OCI-LY1 (cell line): ENCODE data around the gene UBE2N.
"Not testable (repeated sequence)": the region's sequence is repeated elsewhere in the genome, so short reads cannot be mapped to it uniquely, and the experiment has no call there.

Source experiments
- H2AFZ ChIP-seq: fragments of 200-600 bp; sonication (generic), shearing (Covaris generic); 2 replicates; pipeline ENCODE4 v1.6.0; 2014; ENCODE audit warnings: antibody characterized with exemption, mild to moderate bottlenecking, low read length
- H3F3A ChIP-seq: fragments of 200-600 bp; sonication (generic), shearing (Covaris generic); 2 replicates; pipeline ENCODE4 v1.6.0; 2014; ENCODE audit warnings: mild to moderate bottlenecking, antibody characterized with exemption, low read length, moderate library complexity; ENCODE audit not compliant: insufficient read depth
- H3K27ac ChIP-seq: fragments of 200-600 bp; sonication (generic); 2 replicates; pipeline ENCODE4 v1.5.1; 2014; ENCODE audit warnings: low read length, mixed run types, mild to moderate bottlenecking, low read depth; ENCODE audit not compliant: poor library complexity, severe bottlenecking
- H3K27me3 ChIP-seq: fragments of 200-600 bp; sonication (generic); 2 replicates; pipeline ENCODE4 v1.6.0; 2014; ENCODE audit warnings: antibody characterized with exemption, mild to moderate bottlenecking, low read length, moderate library complexity; ENCODE audit not compliant: insufficient read depth
- H3K36me3 ChIP-seq: fragments of 200-600 bp; sonication (generic); 2 replicates; pipeline ENCODE4 v1.6.1; 2014; ENCODE audit warnings: mild to moderate bottlenecking, antibody characterized with exemption, low read length, moderate library complexity, mixed read lengths; ENCODE audit not compliant: insufficient read depth
- H3K4me1 ChIP-seq: fragments of 200-600 bp; sonication (generic); 2 replicates; pipeline ENCODE4 v1.5.1; 2014; ENCODE audit warnings: mild to moderate bottlenecking, low read length, moderate library complexity; ENCODE audit not compliant: insufficient read depth, severe bottlenecking
- H3K4me2 ChIP-seq: fragments of 200-600 bp; sonication (generic), shearing (Covaris generic); 2 replicates; pipeline ENCODE4 v1.6.1; 2014; ENCODE audit warnings: low read length
- H3K4me3 ChIP-seq: fragments of 200-600 bp; sonication (generic); 2 replicates; pipeline ENCODE4 v1.5.1; 2014; ENCODE audit warnings: low read length, low read depth, mild to moderate bottlenecking, mixed read lengths; ENCODE audit not compliant: poor library complexity, severe bottlenecking
- H3K79me2 ChIP-seq: fragments of 200-600 bp; shearing (Covaris generic); 2 replicates; pipeline ENCODE4 v1.6.1; 2016; ENCODE audit warnings: mixed run types, low read length, mixed read lengths; ENCODE audit not compliant: insufficient read depth
- H3K9ac ChIP-seq: fragments of 200-600 bp; sonication (generic), shearing (Covaris generic); 2 replicates; pipeline ENCODE4 v1.6.1; 2014; ENCODE audit warnings: mild to moderate bottlenecking, low read length, mixed read lengths
- H3K9me2 ChIP-seq: fragments of 200-600 bp; sonication (generic), shearing (Covaris generic); 2 replicates; pipeline ENCODE4 v1.6.1; 2014; ENCODE audit warnings: low read depth, mild to moderate bottlenecking, low read length, mixed read lengths
- H3K9me3 ChIP-seq: fragments of 200-600 bp; shearing (Covaris generic); 2 replicates; pipeline ENCODE4 v1.6.1; 2014; ENCODE audit warnings: low read length, mixed read lengths
- H4K20me1 ChIP-seq: fragments of 200-600 bp; sonication (generic), shearing (Covaris generic); 2 replicates; pipeline ENCODE4 v1.6.0; 2016; ENCODE audit warnings: mild to moderate bottlenecking, low read length; ENCODE audit not compliant: insufficient read depth
- CTCF ChIP-seq: fragments of 200-600 bp; sonication (generic), shearing (Covaris generic); IDR thresholded peaks from 2 replicates; pipeline ENCODE4 v1.5.1; 2017; ENCODE audit warnings: mild to moderate bottlenecking, antibody characterized with exemption, low read length, moderate library complexity, mixed read lengths
- EZH2 ChIP-seq: fragments of 200-600 bp; sonication (generic), shearing (Covaris generic); IDR thresholded peaks from 2 replicates; pipeline ENCODE4 v1.8.0; 2017; ENCODE audit warnings: borderline replicate concordance, mixed run types, mild to moderate bottlenecking, antibody characterized with exemption, low read length, moderate library complexity, mixed read lengths

The UBE2N gene

DNA sequence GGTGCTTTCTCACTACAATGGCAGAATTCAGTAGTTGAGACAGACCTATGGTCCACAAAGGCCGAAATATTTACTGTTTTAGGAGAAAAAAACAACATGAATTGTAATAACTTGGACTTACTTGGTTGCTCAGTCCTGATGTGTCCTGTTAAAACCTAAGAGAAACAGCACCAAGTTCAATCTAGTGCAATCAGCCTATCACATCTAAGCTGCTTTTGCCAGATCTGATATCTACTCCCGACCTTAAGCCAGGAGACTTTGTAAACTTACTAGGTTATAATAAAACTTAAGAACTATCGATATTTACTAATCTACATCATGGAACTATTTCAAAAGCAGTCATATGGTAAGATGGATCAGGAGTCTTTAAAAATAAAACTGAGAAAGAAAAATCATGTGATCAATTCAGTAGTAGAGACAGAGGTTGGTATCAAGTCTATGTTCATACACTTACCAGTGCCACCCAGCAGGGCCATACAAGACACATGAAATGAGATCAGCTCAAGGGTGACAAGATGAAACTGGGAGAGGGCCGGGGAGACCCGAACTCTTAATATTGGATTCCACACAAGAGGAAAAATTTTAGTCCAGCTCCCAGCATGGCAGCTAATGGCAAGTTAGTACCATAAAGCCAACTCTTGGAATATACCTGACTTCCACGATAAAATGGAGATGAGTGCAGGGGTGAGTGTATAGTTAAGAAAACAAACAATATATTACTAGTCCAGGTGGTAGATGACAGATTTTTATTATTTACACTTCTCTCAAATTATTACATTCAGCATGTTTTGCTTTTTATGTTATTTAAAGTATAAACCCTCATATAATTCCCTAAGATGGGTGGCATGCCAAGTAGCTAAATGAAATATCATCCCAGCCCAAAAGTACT lies 36.5 kb downstream of the UBE2N start:
- Histone ChIP-seq H3F3A (no peaks in the 10 kb centered on the region; the same call in 1 of the 2 replicates), H3K4me3 (no peak overlapping the region), H3K79me2 (no peaks in the 10 kb centered on the region), H3K36me3 (peaks cover 27% of the 10 kb centered on the region), H3K4me2 (no peak overlapping the region), H3K27me3 (no peaks in the 10 kb centered on the region), H3K9ac (no peak overlapping the region), H3K27ac (no peak overlapping the region), H3K9me3 (no peaks in the 10 kb centered on the region), H2AFZ (no peak overlapping the region), H3K4me1 (no peaks in the 10 kb centered on the region), H4K20me1 (no peaks in the 10 kb centered on the region), H3K9me2 (no peaks in the 10 kb centered on the region)
- TF ChIP-seq CTCF (no peak), EZH2 (no peak)

- Histone ChIP-seq H3K9me2 (no peaks in the 10 kb centered on the region), H3K9ac (no peak overlapping the region), H3K4me1 (no peaks in the 10 kb centered on the region), H2AFZ (no peak overlapping the region), H3K36me3 (peaks cover 24% of the 10 kb centered on the region; the same call in 1 of the 2 replicates), H3K4me2 (no peak overlapping the region), H3K79me2 (no peaks in the 10 kb centered on the region), H4K20me1 (no peaks in the 10 kb centered on the region), H3K27ac (no peak overlapping the region), H3K27me3 (no peaks in the 10 kb centered on the region), H3K9me3 (no peaks in the 10 kb centered on the region), H3K4me3 (no peak overlapping the region), H3F3A (no peaks in the 10 kb centered on the region; the same call in 1 of the 2 replicates)
- TF ChIP-seq CTCF: no peak
- no peak for TF ChIP-seq EZH2
Measured at GRCh38 chr12:93403988-93404803, 37.6 kb downstream of the UBE2N start.

- H3K79me2 ChIP-seq: no peaks in the 10 kb centered on the region
- no peak overlapping the region for H3K27ac ChIP-seq
- no peak overlapping the region for H3K9ac ChIP-seq
- no peaks in the 10 kb centered on the region for H3K4me1 ChIP-seq
- H3K36me3 ChIP-seq: peaks cover 10% of the 10 kb centered on the region; the same call in 1 of the 2 replicates
- no peaks in the 10 kb centered on the region for H4K20me1 ChIP-seq
- H3K9me2 ChIP-seq: no peaks in the 10 kb centered on the region
- no peak overlapping the region for H3K4me2 ChIP-seq
- no peaks in the 10 kb centered on the region; the same call in 1 of the 2 replicates for H3F3A ChIP-seq
- H3K9me3 ChIP-seq: no peaks in the 10 kb centered on the region
- no peak overlapping the region for H3K4me3 ChIP-seq
- no peak overlapping the region for H2AFZ ChIP-seq
- TF ChIP-seq EZH2 (no peak), CTCF (no peak)
- no peaks in the 10 kb centered on the region for H3K27me3 ChIP-seq
Measured at GRCh38 chr12:93402333-93403311, 39.1 kb downstream of the UBE2N start.

DNA sequence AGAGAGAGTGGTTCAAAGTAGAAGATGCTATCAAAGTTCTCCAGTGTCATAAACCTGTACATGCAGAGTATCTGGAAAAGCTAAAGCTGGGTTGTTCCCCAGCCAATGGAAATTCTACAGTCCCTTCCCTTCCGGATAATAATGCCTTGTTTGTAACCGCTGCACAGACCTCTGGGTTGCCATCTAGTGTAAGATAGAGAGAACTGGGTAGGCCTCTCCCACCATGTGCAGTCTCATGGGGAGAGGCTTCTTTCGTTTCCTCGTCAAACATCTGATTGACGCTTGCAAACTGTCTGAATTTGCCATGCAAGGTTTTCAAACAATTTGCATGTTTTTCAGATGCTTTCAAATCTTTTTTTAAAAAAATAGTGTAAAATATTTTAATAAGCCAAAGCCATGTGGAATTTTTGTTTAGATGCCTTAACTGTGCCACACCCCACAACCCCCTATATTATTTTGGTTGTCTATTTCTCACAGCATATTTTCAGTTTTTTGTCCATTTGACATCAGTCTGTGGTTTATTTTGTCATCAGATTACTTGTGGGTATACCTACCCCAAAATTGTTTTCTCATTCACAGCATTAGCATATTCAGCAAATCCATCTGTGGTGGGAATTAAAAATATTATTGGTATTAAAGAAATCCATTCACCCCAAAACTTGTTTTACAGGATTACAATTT lies 42.4 kb downstream of the UBE2N start:
- not testable (repeated sequence) for H2AFZ ChIP-seq, H4K20me1 ChIP-seq, H3K4me3 ChIP-seq, H3K79me2 ChIP-seq, H3K27ac ChIP-seq, H3K36me3 ChIP-seq, H3K9ac ChIP-seq, H3K27me3 ChIP-seq, H3K4me1 ChIP-seq, H3K9me2 ChIP-seq, H3K9me3 ChIP-seq, H3F3A ChIP-seq, H3K4me2 ChIP-seq
